Measurements from ENCODE around the gene NCOA7.
"Not testable (repeated sequence)": the region's sequence is repeated elsewhere in the genome, so short reads cannot be mapped to it uniquely, and the experiment has no call there.

NCOA7 gene

DNA sequence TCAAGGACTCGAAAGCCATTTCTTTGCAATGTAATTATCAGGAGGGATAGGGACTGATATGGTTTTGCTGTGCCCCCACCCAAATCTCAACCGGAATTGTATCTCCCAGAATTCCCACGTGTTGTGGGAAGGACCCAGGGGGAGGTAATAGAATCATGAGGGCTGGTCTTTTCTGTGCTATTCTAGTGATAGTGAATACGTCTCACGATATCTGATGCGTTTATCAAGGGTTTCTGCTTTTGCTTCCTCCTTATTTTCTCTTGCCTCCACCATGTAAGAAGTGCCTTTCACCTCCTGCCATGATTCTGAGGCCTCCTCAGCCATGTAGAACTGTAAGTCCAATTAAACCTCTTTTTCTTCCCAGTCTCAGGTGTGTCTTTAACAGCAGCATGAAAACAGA, 160.0 kb downstream of the NCOA7 start:
- DNase-seq (ENCODE audit: low read depth), result not testable (repeated sequence)

DNA sequence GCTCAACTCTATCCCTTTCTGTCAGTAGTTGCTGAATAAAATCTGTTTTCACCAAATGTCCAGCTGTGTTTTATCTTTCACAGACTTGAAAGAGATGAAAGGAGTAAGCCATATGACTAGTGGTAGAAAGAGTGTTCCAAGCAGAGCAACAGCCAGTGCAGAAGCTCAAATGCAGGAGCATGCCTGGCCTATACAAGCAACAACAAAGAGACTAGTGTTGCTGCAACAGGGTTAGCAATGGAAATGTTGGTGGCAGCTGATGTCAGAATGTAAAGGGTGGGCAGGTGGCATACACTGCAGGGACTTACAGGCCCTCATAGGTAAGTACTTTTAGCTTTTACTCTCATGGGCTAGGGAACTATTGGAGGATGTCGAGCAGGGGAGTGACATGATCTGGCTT, 160.6 kb downstream of the NCOA7 start:
- DNase-seq (ENCODE audit: low read depth), result no peak

DNA sequence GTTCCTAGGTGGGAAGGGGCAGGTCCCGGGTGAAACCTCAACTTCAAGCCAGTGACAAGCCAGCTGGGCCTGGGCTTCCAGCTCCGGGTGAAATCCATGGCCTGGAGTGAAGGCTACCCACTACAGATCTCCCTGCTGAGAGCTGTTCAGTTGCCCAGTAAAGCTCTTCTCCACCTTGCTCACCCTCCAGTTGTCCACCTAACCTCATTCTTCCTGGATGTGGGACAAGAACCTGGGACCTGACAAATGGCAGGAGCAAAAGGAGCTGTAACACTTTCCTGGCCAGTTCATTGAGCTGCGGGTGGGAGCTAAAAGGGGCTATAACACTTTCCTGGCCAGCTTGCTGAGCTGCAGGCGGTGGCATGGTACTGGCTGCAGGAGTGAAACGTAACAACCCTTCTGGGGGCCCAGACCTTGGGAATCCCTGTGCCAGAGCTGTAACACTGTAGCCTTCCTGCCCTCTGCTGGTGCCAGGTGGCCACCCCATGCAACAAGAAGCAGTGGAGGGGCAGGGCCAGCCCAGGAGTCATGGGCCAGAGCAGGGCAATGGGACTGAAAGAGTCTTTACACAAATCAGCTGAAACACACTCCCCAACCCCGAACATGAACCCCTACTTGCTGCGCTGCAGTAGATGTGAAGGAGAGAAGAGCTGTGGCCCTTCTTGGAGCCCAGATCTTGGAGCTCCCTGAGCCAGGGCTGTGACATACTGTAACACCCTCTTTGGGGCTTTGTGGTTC, 162.2 kb downstream of the NCOA7 start:
- no peak for DNase-seq (ENCODE audit: low read depth)

DNA sequence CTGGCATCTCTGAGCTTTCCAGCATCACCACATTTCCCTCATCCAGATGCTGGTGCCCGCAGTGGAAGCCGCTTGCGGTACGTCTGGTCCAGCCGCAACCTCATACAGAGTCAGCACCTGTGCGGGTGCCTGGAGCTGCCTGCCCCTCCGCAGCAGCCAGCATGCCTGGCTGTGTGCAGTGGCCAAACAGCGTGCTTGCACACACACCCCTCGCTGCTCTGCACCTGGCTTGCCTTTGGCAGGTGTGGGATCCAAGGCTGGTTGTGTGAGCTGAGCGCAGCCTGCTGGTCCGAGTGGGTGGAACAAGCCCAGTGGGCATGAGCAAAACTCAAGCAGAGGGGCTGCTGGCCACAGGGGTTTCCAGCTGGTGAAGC, 162.7 kb downstream of the NCOA7 start:
- no peak for DNase-seq (ENCODE audit: low read depth)

DNA sequence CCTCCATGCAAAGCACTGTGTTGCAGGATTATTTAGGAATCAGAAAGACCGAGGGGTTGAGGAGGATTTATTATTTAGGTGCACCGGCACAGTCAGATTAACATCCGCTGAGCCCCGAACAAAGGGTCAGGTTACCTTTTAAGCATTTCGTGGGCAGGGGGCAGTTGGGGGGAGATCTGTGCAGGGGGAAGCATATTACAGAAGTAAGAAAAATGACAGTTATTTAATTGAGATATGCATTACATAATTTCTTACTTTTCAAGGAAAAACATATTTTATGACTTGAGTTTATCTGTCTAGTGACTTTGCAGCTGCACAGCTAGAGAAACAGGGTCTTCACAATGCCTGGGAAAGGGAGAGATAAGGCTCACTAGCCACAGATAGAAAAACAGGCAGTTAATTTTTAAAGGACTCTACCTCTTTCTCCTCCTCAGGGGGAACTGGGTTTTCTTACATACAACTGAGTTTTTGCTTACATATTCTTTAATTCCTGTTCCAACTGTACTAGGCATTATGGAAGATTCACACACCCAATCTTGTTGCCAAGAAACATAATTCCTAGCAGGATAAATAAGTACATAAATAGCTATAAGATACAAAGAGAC, 164.1 kb downstream of the NCOA7 start:
- DNase-seq (ENCODE audit: low read depth), result no peak

DNA sequence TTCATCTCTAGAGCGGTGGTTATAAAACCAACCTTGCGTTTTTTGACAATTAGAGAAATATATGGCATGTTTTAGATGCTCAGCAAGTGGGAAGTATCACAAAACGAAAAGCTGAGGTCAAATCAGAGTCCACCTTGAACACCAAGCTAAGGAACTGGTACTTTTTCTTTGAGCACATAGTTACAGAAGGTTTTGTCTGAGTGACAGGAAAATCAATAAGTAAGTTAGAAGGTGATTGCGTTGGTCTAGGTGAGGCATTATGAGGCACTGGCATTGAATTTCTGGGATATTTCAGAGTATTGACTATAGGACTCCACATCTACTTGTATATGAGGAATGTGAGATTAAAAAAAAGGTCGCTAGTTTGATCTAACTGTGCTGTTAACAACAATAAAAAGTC, 165.2 kb downstream of the NCOA7 start:
- no peak for DNase-seq (ENCODE audit: low read depth)

DNA sequence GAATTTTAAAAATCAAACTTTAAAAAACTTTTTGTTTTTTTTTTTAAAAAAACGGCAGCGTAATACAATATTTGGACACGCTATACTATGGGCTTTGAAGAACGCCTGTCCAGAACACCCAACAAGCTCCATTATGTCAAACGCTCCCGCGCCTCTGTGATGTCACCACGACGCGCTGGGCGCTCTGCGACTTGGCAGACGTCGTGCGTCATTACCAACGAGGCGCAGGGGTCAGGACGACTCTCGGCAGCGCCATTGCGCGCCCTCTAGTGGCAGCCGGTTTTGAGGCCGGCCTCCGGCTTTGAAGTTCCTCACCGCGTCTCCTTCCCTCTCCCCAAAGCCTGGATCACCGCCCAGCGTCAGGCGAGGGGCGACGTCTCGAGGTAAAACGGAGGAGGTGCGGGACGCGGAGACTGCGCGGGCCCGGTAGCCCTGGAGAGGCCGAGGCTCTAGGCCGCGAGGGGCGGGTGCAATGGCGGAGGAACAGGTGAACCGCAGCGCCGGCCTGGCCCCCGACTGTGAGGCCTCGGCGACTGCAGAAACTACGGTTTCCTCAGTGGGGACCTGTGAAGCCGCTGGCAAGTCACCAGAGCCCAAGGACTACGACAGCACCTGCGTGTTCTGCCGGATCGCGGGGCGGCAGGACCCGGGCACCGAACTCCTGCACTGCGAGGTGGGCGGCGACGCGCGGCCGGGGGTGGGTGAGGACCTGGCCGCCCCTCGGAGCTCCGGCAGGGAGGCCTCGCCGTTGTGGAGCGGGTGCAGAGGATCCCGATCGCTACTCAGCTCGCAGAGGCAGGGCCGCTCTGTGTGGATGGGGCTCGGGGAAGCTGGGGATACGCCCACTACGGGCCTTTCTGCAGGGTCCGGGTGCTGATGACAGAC, 166.0 kb downstream of the NCOA7 start, which contains the start of gene HINT3:
TSS of gene HINT3 (plus strand) at position 265 of the 885 bp plus-strand sequence. CDS start at position 473, 208 bp downstream.
- DNase-seq (ENCODE audit: low read depth), result peak; percentile 97

DNA sequence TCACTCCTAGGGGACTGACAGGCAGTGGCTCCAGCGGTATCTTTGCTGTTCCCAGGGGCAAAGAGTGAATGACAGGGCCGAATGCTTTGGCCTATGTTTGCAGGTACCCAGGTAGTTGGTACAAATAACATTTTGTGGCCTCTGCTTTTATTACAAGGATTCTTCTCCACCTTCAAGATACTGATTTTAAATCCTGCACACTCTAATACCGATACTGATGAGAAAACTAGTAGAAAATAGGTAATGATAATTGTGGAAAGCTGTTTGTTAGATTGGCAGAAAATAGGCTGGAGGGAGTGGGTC, 166.6 kb downstream of the NCOA7 start:
- no peak for DNase-seq (ENCODE audit: low read depth)

DNA sequence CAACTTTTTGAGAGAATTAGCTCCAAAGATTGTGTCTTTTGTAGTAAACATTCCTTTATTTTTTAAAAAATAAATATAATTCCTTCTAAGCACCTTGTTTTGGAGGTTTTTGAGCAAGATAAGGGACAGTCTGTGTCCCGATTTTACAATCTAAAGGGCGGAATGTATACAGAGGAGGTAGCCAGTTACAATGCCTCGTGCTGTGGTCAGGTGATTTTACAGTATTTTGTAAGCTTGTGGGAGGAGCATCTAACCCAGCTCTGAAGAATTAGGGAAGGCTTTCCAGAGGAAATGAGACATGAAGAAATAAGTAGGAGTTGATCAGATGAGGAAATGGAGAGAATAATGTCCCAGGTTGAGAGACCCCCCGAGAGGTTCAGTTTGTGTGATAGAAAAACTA, 167.1 kb downstream of the NCOA7 start:
- DNase-seq (ENCODE audit: low read depth), result no peak

DNA sequence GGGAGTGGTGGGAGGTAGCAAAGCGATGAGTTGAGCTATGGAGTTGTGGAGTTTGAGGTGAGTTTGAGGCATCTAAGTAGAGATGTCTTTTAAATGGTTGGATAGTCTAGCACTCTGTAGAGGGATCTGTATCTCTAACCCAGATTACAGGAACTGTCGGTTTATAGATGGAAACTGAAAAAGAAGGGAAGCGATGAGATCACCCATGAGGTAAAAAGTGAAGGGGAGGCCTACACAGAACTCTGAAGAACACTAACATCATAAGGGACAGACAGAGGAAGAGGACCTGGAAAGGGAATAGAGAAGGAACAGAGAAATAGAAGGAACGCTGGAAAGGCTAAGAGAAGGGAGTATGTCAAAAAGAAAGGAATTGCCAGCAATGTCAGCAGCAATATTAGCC, 168.3 kb downstream of the NCOA7 start:
- DNase-seq (ENCODE audit: low read depth), result no peak

DNA sequence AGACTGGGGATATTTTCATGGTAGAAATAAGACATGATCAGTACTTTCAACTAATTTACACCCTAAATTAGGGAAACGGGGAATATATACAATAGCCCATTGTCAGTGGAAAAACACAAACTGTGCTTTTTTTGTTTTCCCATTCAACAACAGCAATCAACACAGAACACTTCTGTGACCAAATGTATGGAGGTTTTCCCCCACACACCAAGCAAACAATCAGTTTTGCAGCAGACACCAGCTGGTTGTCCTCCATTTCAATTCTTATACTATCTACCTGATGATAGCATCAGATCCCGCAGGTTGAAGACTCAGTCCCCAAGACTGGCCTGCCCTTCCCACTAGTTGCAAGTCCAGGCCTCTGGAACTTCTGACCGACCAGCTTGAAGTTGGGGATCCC, 170.4 kb downstream of the NCOA7 start:
- DNase-seq (ENCODE audit: low read depth), result no peak

DNA sequence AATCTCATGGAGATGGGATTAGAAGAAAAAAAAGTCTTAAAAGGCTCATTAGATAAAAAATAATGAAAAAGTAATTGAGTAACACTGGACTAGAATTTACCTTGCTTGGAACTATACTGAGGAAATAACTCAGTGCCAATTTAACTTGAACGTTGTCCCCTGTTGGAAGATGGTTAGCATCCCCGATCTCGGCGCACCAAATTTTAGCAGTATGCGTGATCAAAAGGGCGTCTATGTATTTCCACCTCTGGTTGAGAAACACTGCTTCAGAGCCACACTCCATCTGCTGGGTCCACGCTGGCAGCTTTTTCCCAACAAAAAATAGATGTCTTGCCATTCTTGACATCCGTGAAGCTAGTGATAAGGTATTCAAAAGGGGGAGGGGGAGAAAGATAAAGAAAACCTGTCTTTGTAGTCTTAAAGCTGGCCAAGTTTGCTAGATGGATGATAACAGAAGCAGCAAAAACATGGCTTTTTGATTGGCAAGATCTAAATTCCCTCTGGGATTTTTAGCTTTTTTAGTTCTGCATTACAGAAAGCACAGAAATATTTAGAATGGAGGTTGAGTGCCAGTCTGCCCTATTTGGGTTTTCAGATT, 172.2 kb downstream of the NCOA7 start:
- no peak for DNase-seq (ENCODE audit: low read depth)

DNA sequence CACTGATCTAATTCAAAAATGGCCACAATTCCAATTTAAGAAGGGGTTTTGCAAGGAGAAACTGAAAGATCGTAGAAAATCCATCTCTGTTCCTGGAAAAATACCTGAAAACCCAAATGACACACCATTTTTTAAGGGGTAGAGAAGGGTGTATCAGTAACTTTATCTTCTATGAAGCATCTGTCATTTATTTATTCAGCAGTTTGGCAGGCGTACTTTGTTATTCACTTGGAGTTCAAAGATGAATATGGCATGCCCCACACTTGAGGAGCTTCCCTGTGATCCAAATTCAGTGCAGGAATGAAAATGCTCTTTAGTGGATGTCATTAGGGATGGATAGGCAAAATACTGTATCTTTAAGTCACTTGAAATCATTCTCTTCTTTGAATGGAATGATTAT, 173.1 kb downstream of the NCOA7 start:
- DNase-seq (ENCODE audit: low read depth), result no peak

DNA sequence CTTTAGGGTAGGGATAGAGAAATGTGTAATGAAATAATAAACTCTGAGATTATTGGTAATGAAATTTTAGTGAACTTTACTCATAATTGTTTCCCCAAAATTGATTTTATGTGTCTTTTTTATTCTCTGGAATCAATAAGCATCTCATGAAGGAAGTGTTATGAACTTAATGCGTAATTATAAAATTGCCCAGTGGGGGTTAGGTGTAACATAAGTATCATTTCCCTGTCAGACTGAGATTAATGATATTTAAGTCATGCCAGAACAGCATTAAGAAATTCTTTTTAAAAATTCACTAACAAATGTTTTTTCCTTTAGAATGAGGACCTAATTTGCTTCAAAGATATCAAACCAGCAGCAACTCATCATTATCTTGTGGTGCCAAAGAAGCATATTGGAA, 175.8 kb downstream of the NCOA7 start:
- DNase-seq (ENCODE audit: low read depth), result no peak

DNA sequence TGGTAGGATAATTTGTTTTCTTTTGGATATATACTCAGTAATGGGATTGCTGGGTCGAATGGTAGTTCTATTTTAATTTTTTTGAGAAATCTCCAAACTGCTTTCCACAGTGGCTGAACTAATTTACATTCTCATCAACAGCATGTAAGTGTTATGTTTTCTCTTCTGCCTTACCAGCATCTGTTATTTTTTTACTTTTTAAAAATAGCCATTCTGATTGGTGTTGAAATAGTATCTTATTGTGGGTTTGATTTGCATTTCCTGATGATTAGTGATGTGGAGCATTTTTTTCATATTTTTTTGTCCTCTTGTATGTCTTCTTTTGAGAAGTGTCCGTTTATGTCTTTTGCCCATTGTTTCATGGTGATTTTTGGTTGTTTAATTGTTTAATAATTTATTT, 177.7 kb downstream of the NCOA7 start:
- no peak for DNase-seq (ENCODE audit: low read depth)

DNA sequence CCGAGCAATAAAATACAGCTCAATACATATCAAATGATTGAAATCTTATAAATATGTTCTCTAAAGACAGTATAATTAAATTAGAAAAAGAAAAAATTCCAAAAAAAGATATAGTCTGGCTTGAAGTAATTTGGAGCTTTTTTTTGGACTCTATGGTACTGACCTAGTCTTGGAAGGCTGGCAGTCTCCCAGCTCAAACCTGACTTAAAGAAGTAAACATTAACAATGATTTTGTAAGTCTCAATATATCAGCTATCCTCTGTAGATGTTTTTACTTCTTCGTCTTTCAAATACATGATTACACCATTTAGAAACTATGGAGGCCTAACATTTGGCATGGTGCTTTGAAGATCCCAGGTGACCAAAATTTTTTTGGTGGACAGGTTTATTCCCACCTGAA, 180.0 kb downstream of the NCOA7 start:
- no peak for DNase-seq (ENCODE audit: low read depth)

DNA sequence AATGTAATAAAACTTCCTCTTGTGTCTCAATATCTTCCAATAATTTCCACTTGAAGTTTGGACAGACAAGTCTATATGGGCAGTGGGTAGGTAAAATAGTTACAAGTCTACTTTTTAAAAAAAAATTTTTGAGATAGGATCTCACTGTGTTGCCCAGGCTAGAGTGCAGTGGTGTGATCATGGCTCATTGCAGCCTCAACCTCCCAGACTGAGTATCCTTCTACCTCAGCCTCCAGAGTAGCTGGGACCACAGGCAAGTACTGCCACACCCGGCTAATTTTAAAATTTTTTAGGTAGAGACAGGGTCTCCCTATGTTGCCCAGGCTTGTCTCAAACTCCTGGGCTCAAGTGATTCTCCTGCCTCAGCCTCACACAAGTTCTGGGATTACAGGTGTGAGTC, 181.7 kb downstream of the NCOA7 start:
- not testable (repeated sequence) for DNase-seq (ENCODE audit: low read depth)

DNA sequence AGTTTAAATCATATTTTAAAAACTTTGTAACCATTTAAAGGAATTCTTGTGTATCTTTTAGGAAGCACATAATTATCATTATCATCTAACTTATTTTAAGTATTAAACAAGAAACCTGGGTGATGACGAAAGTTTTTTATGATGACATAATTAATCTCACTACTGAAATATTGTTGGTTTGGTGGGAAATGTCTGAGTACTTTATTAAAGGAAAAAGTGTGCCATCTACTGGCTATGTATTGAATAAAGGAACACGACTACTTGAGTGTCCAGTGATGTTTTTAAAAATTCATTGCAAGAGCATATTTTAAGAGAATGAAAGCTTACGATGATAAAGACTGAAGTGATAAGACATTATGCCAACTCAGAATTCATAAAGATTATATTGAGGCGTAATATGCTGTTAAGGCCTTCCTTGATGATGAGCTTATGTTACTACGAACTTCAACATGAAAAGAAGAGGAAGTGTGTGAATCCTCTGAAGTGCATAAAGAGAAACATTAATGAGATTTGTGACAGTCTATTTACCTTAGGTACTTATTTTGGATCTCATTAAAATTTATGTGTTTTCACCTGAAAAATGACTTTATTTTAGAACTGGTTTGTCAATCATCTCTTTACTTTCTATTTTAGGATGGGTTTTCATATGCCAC, 183.6 kb downstream of the NCOA7 start:
- no peak for DNase-seq (ENCODE audit: low read depth)

DNA sequence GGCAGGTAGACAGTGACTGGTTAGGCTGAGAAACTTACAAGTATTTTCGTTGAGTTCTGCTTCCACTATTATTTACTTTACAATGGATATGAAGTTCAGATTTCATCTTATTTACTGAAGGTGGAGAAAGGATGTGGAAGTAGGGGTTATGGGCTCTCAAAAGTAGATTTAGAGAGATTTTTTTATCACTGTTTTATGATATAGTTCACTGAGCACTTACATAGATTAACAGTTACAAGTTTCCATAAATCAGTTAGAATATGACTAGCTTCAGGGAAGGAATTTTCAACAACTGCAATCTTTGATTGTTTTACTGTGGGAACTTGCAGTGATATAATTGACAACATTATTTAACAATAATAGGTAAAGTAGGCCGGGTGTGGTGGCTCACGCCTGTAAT, 188.3 kb downstream of the NCOA7 start:
- no peak for DNase-seq (ENCODE audit: low read depth)

Data from stimulated activated CD4-positive, alpha-beta T cell treated with anti-CD3 and anti-CD28 coated beads, Interleukin-2, amount 100 ng/mL, for 4 hours (primary cell).